ENCODE measurements around the gene UHMK1.
"Not testable (repeated sequence)": the region's sequence is repeated elsewhere in the genome, so short reads cannot be mapped to it uniquely, and the experiment has no call there.

Gene UHMK1

GRCh38 chr1:162495531-162496233 is 1.9 kb upstream of the UHMK1 start:
- H3K9me3 Mint-ChIP-seq; H3K27ac Mint-ChIP-seq; H3K4me3 Mint-ChIP-seq; H3K36me3 Mint-ChIP-seq (ENCODE audit: low read depth); H3K27me3 Mint-ChIP-seq: not testable (repeated sequence)
- peaks cover 32% of the 10 kb centered on the region for H3K4me1 Mint-ChIP-seq (ENCODE audit: low read depth)

GRCh38 chr1:162497104-162497722 is 405 bp upstream of the UHMK1 start:
- Mint-ChIP-seq H3K4me1 (ENCODE audit: low read depth) (peaks cover 40% of the 10 kb centered on the region), H3K9me3 (no peaks in the 10 kb centered on the region), H3K4me3 (peak overlapping the region; percentile 99), H3K36me3 (ENCODE audit: low read depth) (peaks cover 21% of the 10 kb centered on the region), H3K27me3 (no peaks in the 10 kb centered on the region), H3K27ac (peak overlapping the region; percentile 94)

DNA sequence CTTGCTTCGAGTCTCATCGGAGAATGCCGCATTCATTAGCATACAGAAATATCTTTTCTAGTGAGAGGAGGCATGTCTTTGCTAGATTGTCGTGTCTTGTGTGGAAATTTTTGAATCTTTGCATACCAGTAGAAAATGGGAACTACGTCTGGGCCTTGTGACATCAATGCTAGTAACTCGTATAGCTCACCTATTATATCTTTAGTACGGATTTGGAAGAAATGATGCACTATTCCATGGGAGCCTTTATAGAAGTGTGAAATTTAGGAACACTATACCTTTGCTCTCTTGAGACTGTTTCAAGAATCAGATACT is 835 bp downstream of the UHMK1 start:
- no peaks in the 10 kb centered on the region for H3K9me3 Mint-ChIP-seq
- H3K27me3 Mint-ChIP-seq: no peaks in the 10 kb centered on the region
- peak overlapping the region; percentile 99 for H3K4me3 Mint-ChIP-seq
- H3K36me3 Mint-ChIP-seq (ENCODE audit: low read depth): peaks cover 30% of the 10 kb centered on the region
- peaks cover 43% of the 10 kb centered on the region for H3K4me1 Mint-ChIP-seq (ENCODE audit: low read depth)
- H3K27ac Mint-ChIP-seq: peak overlapping the region; percentile 95

DNA sequence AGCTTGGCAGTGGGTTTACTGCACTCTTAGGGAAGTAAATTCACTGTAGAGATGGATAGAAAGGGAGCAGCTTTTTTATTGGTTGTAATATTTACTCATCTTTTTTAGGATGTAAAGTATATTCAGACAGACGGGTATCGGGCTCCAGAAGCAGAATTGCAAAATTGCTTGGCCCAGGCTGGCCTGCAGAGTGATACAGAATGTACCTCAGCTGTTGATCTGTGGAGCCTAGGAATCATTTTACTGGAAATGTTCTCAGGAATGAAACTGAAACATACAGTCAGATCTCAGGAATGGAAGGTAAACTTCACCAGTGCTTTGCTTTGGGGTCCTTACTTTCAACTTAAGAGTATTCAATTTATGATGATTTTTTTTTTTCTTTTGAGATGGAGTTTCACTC is 3.2 kb downstream of the UHMK1 start:
- peaks cover 41% of the 10 kb centered on the region for H3K36me3 Mint-ChIP-seq (ENCODE audit: low read depth)
- H3K4me3 Mint-ChIP-seq: no peak overlapping the region
- peaks cover 43% of the 10 kb centered on the region for H3K4me1 Mint-ChIP-seq (ENCODE audit: low read depth)
- H3K27ac Mint-ChIP-seq: peak overlapping the region; percentile 55
- no peaks in the 10 kb centered on the region for H3K27me3 Mint-ChIP-seq
- no peaks in the 10 kb centered on the region for H3K9me3 Mint-ChIP-seq

- Mint-ChIP-seq H3K9me3 (no peaks in the 10 kb centered on the region), H3K4me3 (no peak overlapping the region), H3K27me3 (no peaks in the 10 kb centered on the region), H3K27ac (no peak overlapping the region), H3K36me3 (ENCODE audit: low read depth) (peaks cover 53% of the 10 kb centered on the region), H3K4me1 (ENCODE audit: low read depth) (peaks cover 39% of the 10 kb centered on the region)
Measured at GRCh38 chr1:162502077-162502476, 4.5 kb downstream of the UHMK1 start.

DNA sequence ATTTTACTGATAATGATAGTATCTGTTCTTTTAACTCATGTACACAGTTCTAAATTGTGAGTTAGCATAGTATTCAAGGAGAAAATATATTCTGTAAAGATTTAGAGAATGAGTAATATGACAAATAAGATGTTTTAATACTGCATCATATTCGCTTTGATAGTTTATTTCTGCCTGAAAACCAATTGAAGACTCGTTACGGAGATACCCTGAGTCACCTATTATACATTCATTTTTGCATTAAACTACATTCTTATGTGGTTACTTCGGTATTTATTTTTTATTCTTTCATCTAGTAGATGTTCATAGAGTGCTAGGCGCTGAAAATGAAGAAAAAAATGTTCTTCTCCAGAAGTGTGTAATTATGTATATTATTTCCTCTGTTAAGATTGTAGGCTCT is 5.3 kb downstream of the UHMK1 start:
- no peaks in the 10 kb centered on the region for H3K27me3 Mint-ChIP-seq
- H3K36me3 Mint-ChIP-seq (ENCODE audit: low read depth): peaks cover 61% of the 10 kb centered on the region
- no peaks in the 10 kb centered on the region for H3K9me3 Mint-ChIP-seq
- H3K4me1 Mint-ChIP-seq (ENCODE audit: low read depth): peaks cover 34% of the 10 kb centered on the region
- H3K4me3 Mint-ChIP-seq: no peak overlapping the region
- H3K27ac Mint-ChIP-seq: no peak overlapping the region

GRCh38 chr1:162527314-162527713 is 29.7 kb downstream of the UHMK1 start:
- Mint-ChIP-seq H3K4me3 (no peak overlapping the region), H3K9me3 (no peaks in the 10 kb centered on the region), H3K36me3 (ENCODE audit: low read depth) (peaks cover 71% of the 10 kb centered on the region), H3K27ac (no peak overlapping the region), H3K27me3 (no peaks in the 10 kb centered on the region), H3K4me1 (ENCODE audit: low read depth) (peaks cover 5% of the 10 kb centered on the region)

- no peaks in the 10 kb centered on the region for H3K27me3 Mint-ChIP-seq
- H3K36me3 Mint-ChIP-seq (ENCODE audit: low read depth): peaks cover 41% of the 10 kb centered on the region
- no peak overlapping the region for H3K4me3 Mint-ChIP-seq
- H3K4me1 Mint-ChIP-seq (ENCODE audit: low read depth): peaks cover 5% of the 10 kb centered on the region
- H3K27ac Mint-ChIP-seq: no peak overlapping the region
- H3K9me3 Mint-ChIP-seq: no peaks in the 10 kb centered on the region
Measured at GRCh38 chr1:162530307-162530987, 32.8 kb downstream of the UHMK1 start.

DNA sequence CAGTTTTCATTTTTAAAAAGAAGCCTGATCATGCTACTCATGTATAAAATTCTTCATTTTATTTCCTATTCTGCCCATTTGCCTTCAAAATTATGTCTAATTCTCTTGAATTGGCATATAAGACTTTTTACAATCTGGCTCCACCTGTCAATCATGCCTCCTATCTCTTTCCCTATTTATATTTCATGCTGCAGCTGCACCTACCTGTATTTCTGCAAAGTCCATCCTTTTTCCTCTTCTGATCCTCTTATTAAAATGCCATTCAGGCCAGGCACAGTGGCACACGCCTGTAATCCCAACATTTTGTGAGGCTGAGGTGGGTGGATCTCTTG is 33.3 kb downstream of the UHMK1 start:
- Mint-ChIP-seq H3K4me3 (no peak overlapping the region), H3K36me3 (ENCODE audit: low read depth) (peaks cover 39% of the 10 kb centered on the region), H3K9me3 (no peaks in the 10 kb centered on the region), H3K27ac (no peak overlapping the region), H3K27me3 (no peaks in the 10 kb centered on the region), H3K4me1 (ENCODE audit: low read depth) (peaks cover 5% of the 10 kb centered on the region)

- Mint-ChIP-seq H3K27me3 (no peaks in the 10 kb centered on the region), H3K9me3 (no peaks in the 10 kb centered on the region), H3K4me1 (ENCODE audit: low read depth) (peaks cover 5% of the 10 kb centered on the region), H3K27ac (no peak overlapping the region), H3K4me3 (no peak overlapping the region), H3K36me3 (ENCODE audit: low read depth) (peaks cover 8% of the 10 kb centered on the region)
Measured at GRCh38 chr1:162535501-162535900, 37.9 kb downstream of the UHMK1 start.

GRCh38 chr1:162536511-162536910 is 38.9 kb downstream of the UHMK1 start:
- H3K9me3 Mint-ChIP-seq: peaks cover 4% of the 10 kb centered on the region
- H3K4me3 Mint-ChIP-seq: no peak overlapping the region
- H3K4me1 Mint-ChIP-seq (ENCODE audit: low read depth): peaks cover 5% of the 10 kb centered on the region
- H3K27me3 Mint-ChIP-seq: no peaks in the 10 kb centered on the region
- H3K27ac Mint-ChIP-seq: no peak overlapping the region
- peaks cover 7% of the 10 kb centered on the region for H3K36me3 Mint-ChIP-seq (ENCODE audit: low read depth)

DNA sequence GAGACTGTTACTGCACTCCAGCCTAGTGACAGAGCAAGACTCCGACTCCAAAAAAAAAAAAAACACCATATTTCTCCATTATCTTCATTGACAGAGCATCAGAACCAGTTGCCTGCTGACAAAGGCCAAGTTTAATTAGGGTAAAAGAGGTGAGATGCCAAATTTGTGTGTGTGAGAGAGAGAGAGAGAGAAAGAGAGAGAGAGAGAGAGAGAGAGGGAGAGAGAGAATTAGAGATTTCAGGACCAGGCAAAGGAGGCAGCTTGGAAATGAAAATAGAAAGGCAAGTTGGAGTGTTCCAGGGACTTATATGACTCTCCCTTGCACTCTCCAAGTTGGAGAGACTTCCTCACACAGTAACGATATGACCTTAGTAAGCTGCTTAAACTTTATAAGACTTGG is 39.6 kb downstream of the UHMK1 start:
- H3K27ac Mint-ChIP-seq: no peak overlapping the region
- peaks cover 4% of the 10 kb centered on the region for H3K36me3 Mint-ChIP-seq (ENCODE audit: low read depth)
- peaks cover 5% of the 10 kb centered on the region for H3K4me1 Mint-ChIP-seq (ENCODE audit: low read depth)
- H3K27me3 Mint-ChIP-seq: no peaks in the 10 kb centered on the region
- H3K9me3 Mint-ChIP-seq: peaks cover 7% of the 10 kb centered on the region
- H3K4me3 Mint-ChIP-seq: no peak overlapping the region

DNA sequence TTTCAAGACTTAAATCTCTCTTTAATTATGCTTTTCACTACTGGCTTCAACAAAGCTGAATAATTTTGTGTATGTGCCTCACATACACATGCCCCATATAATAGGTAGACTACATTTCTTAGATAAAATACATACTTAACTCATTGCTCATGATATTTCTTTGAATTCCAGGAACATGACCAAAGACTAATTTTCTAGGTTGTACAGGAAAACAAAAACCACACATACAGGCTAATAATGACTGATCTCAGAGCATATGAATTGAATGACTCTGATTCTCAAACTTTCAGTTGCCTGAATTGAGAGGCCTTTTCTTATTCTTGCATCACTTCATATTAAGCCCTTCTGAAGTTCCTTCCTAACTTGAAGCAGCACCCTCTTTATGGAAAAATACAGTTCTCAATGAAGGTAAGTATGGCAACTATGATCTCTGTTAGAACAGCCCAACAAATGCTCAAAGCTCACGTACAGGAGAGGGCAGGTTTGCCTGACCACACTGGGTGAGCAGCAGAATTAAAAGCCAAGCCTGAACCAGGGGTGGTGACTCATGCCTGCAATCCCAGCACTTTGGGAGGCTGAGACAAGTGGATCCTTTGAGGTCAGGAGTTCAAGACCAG is 41.3 kb downstream of the UHMK1 start:
- H3K4me3 Mint-ChIP-seq: no peak overlapping the region
- H3K4me1 Mint-ChIP-seq (ENCODE audit: low read depth): peaks cover 5% of the 10 kb centered on the region
- H3K36me3 Mint-ChIP-seq (ENCODE audit: low read depth): peaks cover 4% of the 10 kb centered on the region
- H3K9me3 Mint-ChIP-seq: peaks cover 11% of the 10 kb centered on the region
- no peak overlapping the region for H3K27ac Mint-ChIP-seq
- no peaks in the 10 kb centered on the region for H3K27me3 Mint-ChIP-seq

- H3K9me3 Mint-ChIP-seq: peaks cover 11% of the 10 kb centered on the region
- no peak overlapping the region for H3K4me3 Mint-ChIP-seq
- no peaks in the 10 kb centered on the region for H3K27me3 Mint-ChIP-seq
- no peak overlapping the region for H3K27ac Mint-ChIP-seq
- peaks cover 5% of the 10 kb centered on the region for H3K4me1 Mint-ChIP-seq (ENCODE audit: low read depth)
- H3K36me3 Mint-ChIP-seq (ENCODE audit: low read depth): peaks cover 9% of the 10 kb centered on the region
Measured at GRCh38 chr1:162541619-162542141, 44.1 kb downstream of the UHMK1 start.

GRCh38 chr1:162543228-162543627 is 45.6 kb downstream of the UHMK1 start:
- peaks cover 9% of the 10 kb centered on the region for H3K36me3 Mint-ChIP-seq (ENCODE audit: low read depth)
- H3K4me1 Mint-ChIP-seq (ENCODE audit: low read depth): peaks cover 5% of the 10 kb centered on the region
- no peak overlapping the region for H3K27ac Mint-ChIP-seq
- H3K27me3 Mint-ChIP-seq: no peaks in the 10 kb centered on the region
- H3K4me3 Mint-ChIP-seq: no peak overlapping the region
- H3K9me3 Mint-ChIP-seq: peaks cover 11% of the 10 kb centered on the region

Data from stimulated activated naive CD8-positive, alpha-beta T cell treated with anti-CD3 and anti-CD28 coated beads, Interleukin-15, Interleukin-2, amounts not matched to agents 100 ng/mL and 50 ng/mL, for 24 hours (primary cell).